Right kidney (tissue), 1 donor: ENCODE measurements around the gene DNLZ.
"Not testable (repeated sequence)": the region's sequence is repeated elsewhere in the genome, so short reads cannot be mapped to it uniquely, and the experiment has no call there.

Experiments
- DNase-seq: peaks from one replicate; pipeline ENCODE4 v3.0.0-alpha.2; 2016

Gene DNLZ

DNA sequence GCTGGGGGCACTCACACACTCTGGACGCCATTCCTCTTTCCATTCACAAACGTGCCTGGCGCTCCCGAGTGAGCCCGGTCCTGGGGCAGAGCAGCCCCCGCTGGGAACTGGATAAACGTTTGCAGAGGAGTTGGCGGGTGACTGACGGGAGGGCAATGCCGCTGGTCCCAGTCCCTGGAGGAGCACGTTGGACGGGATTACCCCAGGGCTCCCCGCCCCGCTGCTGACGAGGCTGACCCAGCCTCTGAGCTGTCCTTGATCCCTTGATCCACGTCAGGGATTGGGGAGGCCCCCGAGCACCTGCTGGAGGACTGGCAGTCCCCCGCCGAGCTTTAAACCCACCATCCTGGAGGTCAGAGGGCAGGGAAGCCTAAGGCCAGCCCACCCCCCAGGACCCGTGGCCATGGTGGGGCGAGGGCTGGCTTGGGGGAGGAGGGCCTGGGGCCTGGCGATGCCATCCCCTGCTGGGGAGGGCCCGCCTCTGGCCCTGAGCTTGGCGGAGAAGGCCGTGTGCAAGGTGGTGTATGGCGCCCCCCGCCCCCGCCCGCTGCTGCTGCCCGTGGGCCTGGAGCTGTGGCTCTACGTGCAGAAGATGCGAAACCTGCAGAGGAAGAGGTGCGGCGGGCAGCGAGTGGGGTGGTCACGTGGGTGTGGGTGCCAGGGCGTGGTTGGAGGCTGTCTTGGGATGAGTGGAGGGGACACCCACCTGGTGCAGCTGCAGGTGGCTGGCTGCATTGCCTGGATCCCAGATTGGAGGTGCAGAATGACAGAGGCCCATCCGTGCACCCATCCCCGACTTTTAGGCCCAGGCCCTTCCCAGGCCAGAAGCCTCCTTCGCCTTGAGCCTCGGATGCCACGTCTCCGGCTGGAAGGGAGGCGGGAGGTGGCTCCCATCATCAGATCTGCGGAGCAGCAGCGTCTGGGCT, 31.7 kb downstream of the DNLZ start:
- DNase-seq = no peak

DNA sequence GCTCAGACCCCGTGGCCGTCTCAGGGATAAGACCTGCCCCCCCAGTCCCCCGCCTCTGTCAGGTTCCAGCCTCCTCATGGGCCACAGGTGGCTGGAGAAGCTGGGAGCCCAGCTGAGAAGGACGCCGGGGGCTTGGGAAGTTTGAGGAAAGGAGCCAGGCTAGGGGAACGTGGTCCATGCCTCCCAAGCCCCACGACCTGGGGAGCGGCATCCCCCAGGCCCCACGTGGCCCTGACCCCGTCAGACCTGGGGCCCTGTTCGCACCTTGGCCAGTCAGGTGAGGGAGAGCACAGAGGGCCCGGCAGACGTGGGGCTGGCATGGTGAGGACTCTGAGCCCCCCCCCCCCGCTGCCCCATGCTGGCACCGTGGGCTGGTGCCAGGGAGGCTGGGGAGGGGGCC, 32.5 kb downstream of the DNLZ start:
- no peak for DNase-seq

DNA sequence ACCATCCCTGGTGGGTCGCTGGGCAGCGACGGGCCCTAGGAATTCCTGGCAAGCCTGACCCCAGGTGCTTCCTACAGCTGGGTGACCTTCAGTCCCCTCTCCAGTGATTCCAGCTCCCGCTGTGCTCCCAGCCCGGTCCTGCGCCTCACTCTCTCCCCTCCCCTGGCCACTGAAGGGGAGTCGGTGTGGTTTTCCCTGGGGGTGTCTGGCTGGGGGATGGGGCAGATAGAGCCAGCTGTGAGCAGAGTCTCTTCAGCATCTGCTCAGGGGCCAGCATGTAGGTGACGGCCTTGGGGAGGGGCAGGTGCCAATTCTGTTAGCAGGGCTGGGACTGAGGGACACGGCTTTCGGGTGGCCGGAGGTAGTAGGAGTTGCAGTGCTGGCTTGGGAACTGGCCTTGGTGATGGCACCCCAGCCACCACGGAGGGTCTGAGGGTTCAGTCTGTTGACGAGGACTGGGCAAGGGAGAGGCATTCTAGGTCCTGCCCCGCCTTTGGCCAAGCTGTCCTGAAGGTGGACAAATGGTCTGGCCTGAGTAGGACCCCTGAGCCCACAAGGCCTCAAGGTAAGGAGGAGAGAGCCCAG, 33.0 kb downstream of the DNLZ start:
- no peak for DNase-seq

DNA sequence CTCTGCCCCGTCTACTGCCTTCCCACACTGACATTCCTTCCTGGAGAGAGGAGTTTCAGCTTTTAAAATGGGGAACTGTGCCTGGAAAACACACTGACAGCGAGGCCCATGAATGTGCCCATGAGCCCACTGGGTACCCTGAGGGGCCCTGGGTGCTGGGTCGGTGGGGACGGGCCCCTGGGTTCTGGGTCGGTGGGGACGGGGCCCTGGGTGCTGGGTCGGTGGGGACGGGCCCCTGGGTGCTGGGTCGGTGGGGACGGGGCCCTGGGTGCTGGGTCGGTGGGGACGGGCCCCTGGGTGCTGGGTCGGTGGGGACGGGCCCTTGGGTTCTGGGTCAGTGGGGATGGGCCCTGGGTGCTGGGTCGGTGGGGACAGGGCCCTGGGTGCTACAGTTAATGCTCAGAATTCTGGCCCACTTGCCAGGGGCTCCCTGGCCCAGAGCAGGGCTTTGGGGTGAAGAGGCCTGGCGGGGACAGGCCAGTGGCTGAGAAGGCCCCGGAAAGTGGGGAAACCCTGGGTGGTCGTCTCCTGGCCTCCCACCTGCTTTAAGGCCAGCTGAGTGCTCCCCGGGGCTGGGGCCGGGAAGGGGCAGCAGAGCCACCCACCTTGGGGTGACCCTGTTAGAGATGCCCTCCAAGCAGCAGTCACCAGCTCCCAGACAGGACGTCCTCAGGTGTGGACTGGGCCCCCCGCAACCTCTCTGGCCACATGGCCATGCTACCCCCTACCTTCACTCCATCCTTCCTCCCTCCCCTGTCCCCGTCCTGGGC, 33.7 kb downstream of the DNLZ start:
- no peak for DNase-seq

DNA sequence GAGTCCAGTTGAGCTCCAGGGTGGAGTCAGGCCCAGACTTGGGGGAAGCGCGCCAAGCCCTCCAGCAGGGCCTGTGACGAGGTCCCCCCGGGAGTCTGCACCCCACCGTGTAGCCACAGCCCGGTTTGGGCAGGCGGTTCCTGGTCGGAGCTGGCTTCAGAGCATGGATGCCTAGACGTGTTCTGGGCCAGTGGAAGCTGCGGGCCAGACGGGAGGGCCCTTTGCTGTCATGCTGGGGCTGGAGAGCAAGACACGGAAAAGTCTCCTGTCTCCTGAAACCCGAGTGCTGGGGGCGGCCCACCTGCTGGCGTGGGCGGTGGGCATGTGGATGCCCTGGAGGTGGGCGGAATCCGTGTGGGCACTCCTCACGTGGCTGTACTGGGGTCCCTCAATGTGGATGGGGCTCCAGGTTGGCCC, 34.3 kb downstream of the DNLZ start:
- DNase-seq = no peak

DNA sequence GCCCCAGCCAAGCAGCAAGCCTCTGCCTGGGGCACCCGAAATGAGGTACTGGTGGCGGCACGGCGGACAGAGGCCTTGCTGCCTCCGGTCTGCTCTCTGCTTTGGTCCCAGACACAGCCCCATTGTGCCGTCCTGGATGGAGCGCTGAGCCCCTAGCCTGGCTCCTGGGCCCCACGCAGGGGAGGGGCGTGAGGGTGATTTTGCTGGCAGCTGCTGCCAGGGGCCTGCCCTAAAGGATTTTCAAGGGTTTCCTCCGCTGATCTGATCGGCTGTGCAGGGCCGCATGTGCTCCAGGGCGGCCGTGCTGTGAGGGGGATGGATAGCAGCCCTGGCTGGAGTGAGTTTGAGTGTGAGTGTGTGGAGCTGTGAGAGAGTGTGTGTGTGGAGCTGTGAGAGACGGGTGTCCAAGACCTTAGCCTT, 34.9 kb downstream of the DNLZ start:
- DNase-seq = no peak

DNA sequence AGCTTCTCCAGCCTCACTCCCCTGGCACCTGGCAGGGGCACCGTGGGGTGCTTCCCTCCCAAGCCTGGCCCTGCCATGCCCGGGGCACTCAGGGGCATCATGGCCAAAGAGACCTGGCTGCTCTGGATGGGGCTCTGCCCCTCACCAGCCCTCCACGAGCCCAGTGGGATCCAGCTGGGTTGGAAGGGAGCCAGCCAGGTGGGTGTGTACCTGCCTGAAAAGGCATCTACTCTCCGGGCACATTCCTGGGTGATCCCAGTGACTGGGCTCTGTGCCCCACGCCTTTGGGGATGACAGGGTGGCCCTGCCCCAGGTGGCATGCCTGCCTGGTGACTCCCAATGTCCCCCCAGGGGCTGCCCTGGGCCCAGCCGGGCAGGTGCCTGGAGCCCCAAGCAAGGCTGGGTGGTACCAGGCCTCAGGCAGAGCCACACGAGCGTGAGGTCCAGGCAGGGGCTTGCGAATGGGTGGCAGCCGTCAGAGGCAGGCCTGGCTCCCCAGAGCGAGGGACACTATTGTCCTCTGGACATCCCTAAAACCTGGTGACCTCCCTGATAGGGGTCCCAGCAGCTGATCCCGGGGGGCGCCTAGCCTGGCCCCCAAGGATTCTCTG, 35.4 kb downstream of the DNLZ start:
- DNase-seq = no peak

DNA sequence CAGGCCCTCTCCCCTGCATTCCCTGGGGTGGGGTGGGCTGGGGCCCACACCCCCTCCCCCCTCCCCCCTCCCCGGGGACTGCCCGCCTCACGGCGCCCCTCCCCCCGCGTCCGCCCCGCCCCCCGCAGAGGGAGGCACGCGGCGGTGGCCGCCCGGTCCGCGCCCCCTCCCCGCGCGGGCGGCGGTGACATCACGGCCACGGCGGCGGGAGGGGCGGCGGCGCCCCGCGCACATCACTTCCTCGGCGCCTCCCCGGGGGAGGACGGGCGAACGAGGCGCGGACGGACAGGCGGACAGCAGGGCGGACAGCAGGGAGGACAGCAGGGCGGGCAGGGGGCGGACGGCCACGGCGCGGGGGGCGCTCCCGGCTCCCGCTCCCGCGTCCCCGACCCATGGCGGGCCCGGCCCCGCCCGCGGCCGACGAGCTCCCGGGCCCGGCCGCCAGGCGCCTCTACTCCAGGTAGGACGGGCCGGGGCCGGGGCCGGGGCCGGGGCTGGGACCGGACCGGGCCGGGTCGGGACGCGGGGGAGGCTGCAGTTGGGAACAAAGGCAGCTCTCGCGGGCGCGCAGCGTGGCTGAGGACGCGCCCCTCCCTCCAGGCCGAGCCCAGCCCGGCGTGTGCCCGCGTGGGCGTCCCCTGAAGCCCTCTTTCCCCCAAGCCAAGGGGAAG, 36.1 kb downstream of the DNLZ start, which contains the start of gene GPSM1:
GPSM1 (plus strand) TSS at position 236 of the 671 bp plus-strand sequence; CDS start at position 393, 157 bp downstream.
- DNase-seq = no peak

DNA sequence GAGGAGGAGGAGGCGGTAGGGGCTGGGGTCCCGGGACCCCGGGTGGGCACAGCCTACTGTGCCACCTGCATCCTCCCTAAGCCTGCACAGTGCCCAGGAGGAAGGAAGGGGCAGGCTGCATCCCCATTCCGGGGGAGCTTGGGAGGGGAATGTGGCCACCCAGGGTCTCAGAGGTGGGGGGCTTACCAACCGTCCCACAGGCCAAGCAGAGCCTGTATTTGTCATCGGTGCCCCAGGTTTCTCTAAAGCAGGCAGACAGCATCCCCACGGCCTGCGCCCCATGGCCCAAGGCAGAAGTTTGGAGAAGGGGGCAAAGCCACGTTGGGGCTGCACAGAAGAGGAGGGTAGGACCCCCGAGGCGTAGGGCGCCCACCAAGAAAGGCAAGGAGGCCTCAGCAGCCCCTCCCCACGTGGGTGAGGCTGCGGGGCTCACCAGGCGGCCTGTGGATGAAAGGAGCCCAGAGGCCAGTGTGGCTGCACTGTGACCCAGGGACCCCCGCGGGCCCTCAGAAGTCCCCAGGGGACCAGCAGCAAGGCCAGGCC, 36.7 kb downstream of the DNLZ start:
- peak; percentile 72 for DNase-seq

DNA sequence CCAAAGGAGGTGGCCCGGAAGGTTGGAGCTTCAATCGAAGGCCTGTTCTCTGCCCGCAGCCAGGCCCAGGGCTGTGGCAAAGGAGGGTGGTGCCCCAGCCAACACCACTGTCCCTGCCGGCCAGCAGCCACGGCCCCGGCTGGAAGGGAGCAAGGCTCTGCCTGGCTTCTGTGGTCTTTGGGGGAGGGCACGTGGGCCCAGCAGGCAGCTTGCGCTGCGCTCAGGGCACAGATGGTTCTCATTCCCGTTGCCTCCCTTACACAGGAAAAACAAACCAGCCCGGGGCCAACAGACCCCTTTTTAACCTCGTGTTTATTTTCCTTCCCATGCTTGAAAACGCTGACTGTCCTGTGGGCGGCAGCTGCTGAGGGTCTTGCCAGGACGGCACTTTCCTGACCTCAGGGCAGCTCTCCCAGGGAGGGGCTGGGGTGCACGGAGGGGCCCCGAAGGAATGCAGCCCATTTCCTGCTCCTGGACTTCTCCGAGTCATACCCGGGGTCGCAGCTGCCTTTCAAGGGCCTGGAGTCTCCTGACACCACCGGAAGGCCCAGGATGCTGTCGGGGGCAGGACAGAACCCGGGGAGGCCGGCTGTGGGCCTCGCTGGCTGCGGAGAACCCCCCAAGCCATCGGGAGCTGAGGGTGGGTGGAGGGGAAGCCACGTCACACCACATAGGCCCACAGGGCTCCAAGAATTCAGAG, 37.3 kb downstream of the DNLZ start:
- DNase-seq = peak; percentile 81

DNA sequence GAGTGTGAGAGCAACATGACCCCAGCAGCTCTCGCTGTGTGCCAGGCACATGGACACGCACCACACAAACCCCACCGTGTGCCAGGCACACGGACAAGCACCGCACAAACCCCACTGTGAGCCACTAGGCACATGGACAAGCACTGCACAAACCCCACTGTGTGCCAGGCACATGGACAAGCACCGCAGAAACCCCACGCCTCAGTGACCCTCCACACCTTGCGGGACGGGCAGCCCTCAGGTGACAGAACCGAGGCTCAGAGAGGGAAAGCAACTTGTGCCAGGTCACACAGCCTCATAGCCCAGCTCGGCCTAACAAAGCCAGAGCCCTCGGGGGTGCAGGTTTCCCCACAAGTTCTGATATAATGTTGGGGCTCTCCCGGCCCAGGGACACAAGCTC, 38.2 kb downstream of the DNLZ start:
- no peak for DNase-seq

DNA sequence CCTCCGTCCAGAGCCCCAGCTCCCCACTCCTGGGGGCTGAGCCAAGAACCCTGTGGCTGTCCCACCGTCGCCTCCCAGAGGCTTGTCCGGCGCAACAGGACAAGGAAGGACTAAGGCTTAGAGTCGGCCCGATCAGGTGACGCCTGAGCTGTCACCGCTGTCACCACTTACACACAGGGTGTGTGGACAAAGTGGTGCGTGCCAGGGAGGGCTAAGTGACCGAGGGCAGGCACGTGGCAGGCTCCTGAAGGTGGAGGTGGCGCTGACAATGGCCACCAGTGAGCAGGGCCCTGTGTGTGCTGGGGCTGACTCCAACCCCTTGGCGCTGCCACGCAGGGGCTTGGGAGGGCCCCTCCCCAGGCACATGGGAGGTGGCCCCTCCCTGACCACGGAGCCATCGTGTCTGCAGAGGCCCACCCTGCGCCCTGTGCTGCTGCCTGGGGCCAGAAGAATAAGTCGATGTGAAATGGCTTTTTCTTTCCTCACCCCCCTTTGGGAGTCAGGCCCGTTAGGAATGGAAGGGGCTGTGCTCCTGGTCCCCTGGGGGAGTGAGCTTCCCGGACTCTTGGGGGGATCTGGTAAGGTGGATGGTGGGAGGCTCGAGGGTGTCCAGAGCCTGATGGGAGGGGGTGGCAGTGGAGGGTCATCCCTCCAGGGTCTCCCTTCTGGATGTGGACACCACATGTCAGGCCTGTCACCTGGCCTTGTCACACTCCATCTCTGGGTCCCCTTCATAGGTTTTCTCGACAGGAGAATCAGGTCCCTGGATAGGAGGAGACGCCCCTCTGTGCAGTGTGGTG, 38.8 kb downstream of the DNLZ start:
- no peak for DNase-seq

DNA sequence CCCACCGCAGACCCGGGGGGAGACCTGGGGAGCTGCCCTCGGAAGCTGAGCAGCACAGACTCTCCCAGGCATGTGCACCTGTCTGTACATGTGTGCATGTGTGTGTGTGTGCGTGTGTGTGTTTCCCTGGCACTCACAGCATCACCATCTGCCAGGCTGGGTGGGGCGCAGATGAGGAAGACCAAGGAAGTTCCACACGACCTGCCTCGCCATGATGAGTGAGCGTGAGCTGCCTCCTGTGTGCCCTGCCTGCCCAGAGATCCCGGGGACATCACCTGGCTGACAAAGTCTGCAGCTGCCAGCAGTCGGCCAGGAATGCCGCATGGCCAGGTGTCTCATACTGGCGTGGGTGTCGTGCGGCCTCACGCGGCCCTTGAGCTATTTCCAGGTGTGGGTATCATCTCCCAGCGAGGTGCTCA, 40.2 kb downstream of the DNLZ start:
- DNase-seq = no peak

DNA sequence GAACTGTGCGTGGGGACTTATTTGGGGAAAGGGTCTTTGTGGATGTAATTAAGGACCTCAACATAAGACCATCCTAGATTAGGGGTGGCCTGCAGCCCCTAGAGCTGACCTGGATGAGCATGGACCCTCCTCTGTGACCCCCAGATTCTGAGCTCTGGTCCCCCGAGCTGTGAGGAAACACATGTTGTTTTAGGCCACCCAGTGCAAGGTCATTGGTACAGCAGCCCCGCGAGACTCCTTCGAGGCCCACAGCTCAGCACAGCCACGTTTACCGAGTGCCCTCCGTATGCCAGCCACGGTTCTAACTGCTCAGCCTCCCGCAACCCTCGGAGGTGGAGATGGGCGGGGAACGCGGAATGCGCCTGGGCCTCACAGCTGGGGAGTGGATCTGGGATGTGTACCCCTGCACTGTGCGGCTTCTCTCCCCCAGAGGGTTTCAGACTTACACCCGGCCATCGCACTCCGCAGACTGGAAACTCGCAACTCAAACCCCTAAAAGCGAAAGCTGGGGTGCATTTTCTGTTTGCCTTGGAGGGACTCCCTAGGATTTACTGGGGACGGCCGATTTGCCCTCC, 40.7 kb downstream of the DNLZ start:
- no peak for DNase-seq

DNA sequence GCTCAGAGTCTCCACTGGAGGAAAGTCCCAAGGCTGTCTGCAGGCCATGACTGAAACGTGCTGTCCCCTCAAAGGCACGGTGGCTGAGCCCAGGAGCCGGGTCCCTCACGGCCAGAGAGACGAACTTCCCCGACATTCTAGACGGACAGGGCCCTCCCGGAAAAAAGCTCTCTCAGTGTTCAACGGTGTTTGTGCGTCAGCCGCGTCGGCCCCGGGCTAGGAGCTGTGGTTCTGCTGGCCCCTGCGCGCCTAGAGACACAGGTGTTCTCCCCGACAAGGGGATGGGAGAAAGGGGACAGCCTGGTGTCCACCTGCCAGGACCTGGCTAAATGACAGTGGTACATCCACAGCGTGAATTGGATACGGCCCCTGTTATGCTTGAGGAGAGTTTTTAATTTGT, 42.0 kb downstream of the DNLZ start:
- DNase-seq = no peak

DNA sequence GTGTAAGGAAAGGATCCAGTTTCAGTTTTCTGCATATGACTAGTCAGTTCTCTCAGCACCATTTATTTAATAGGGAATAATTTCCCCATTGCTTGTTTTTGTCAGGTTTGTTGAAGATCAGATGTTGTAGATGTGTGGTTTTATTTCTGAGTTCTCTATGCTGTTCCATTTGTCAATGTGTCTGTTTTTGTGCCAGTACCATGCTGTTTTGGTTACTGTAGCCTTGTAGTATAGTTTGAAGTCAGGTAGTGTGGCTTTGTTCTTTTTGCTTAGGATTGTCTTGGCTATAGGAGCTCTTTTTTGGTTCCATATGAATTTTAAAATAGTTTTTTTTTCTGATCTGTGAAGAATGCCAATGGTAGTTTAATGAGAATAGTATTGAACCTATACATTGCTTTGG, 42.6 kb downstream of the DNLZ start:
- not testable (repeated sequence) for DNase-seq

DNA sequence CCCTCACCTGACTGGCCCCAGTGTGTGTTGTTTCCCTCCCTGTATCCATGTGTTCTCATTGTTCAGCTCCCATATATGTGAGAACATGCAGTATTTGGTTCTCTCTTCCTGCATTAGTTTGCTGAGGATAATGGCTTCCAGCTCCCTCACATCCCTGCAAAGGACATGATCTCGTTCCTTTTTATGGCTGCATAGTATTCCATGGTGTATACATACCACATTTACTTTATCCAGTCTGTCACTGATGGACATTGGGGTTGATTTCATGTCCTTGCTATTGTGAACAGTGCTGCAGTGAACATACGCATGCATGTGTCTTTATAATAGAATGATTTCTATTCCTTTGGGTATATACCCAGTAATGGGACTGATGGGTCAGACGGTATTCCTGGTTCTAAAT, 43.6 kb downstream of the DNLZ start:
- not testable (repeated sequence) for DNase-seq

DNA sequence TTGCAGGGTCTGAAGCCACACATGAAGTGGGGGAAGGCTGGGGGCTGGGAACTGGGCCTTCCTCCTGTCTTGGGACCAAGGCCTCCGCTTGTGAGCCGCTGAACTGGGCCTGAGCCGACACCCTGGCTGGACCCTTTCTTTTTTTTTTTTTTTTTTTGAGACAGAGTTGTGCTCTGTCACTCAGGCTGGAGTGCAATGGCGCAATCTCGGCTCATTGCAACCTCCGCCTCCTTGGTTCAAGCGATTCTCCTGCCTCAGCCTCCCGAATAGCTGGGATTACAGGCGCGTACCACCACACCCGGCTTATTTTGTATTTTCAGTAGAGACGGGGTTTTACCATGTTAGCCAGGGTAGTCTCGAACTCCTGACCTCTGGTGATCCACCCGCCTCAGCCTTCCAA, 44.3 kb downstream of the DNLZ start:
- not testable (repeated sequence) for DNase-seq

DNA sequence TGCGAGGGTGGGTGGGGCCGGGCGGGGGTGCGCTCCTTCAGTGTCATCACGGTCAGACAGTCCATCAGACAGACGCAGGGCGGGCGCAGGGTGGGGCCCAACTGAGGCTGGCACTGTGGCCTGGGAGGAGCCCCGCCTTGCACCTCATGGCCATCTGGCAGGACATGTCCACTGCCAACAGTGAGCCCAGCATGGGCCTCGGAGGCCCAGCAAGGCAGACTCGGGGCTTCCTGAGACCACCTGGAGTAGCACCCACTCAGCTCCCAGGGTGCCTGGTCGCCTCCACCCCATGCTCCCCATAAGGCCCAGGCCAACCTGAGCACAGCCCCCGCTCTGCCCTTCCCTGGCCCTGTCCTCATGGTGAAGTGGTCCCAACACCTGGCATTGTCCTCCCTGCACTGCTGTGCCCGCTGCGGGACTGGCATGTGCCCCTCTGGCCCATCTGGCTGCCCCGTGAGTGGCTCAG, 44.7 kb downstream of the DNLZ start:
- no peak for DNase-seq
